HL-60 (cell line): ENCODE results near the gene SP140.

Source experiments
- CTCF ChIP-seq: IDR thresholded peaks from one replicate; pipeline ENCODE4 v1.5.1; 2011; ENCODE audit warnings: low read length, control low read depth, inconsistent platforms; ENCODE audit not compliant: insufficient read depth
- GABPA ChIP-seq: IDR thresholded peaks from 2 replicates; pipeline ENCODE4 v1.6.1; 2012; ENCODE audit warnings: low read depth
- POLR2AphosphoS5 ChIP-seq: IDR thresholded peaks from 2 replicates; pipeline ENCODE4 v1.6.1; 2012; ENCODE audit warnings: low read depth
- REST ChIP-seq: IDR thresholded peaks from 2 replicates; pipeline ENCODE4 v1.6.1; 2012; ENCODE audit warnings: low read depth; ENCODE audit not compliant: insufficient replicate concordance
- SPI1 ChIP-seq: IDR thresholded peaks from 2 replicates; pipeline ENCODE4 v1.6.1; 2012; ENCODE audit warnings: low read depth, mild to moderate bottlenecking, borderline replicate concordance

DNA sequence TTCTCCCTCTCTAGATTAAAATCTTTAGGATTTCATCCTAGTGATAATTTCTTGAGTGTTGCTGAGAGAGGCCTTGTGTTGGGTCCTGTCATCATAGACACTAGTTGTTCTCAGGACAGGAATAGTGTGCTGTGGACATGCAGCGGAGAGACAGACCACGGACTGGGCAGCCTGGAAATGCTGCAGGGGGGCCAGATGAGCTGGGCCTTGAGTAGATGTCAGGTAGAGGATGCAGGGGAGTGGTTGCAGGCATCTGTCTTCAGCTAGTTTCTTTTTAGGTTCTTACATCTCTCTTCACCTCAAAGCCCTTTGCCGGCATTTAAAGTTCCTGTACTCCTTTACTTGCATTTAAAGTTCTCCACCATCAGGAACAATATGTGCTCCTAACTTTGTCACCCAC lies 48.5 kb upstream of the SP140 start:
- TF ChIP-seq CTCF (no peak), GABPA (no peak), REST (no peak), SPI1 (no peak), POLR2AphosphoS5 (no peak)
